HL-60 (cell line): Measurements from ENCODE around the gene SHOX.
"Not testable (repeated sequence)": the region's sequence is repeated elsewhere in the genome, so short reads cannot be mapped to it uniquely, and the experiment has no call there.

Source experiments
- GABPA ChIP-seq: IDR thresholded peaks from 2 replicates; pipeline ENCODE4 v1.6.1; 2012; ENCODE audit warnings: low read depth
- POLR2AphosphoS5 ChIP-seq: IDR thresholded peaks from 2 replicates; pipeline ENCODE4 v1.6.1; 2012; ENCODE audit warnings: low read depth
- REST ChIP-seq: IDR thresholded peaks from 2 replicates; pipeline ENCODE4 v1.6.1; 2012; ENCODE audit warnings: low read depth; ENCODE audit not compliant: insufficient replicate concordance
- SPI1 ChIP-seq: IDR thresholded peaks from 2 replicates; pipeline ENCODE4 v1.6.1; 2012; ENCODE audit warnings: low read depth, mild to moderate bottlenecking, borderline replicate concordance
- TF ChIP-seq, protein P1 (sequence below): IDR thresholded peaks from one replicate; pipeline ENCODE4 v1.5.1; 2011; ENCODE audit warnings: low read length, control low read depth, inconsistent platforms; ENCODE audit not compliant: insufficient read depth

GRCh38 chrX:604616-605015 lies 26.0 kb upstream of the SHOX start:
- TF ChIP-seq, protein P1, sequence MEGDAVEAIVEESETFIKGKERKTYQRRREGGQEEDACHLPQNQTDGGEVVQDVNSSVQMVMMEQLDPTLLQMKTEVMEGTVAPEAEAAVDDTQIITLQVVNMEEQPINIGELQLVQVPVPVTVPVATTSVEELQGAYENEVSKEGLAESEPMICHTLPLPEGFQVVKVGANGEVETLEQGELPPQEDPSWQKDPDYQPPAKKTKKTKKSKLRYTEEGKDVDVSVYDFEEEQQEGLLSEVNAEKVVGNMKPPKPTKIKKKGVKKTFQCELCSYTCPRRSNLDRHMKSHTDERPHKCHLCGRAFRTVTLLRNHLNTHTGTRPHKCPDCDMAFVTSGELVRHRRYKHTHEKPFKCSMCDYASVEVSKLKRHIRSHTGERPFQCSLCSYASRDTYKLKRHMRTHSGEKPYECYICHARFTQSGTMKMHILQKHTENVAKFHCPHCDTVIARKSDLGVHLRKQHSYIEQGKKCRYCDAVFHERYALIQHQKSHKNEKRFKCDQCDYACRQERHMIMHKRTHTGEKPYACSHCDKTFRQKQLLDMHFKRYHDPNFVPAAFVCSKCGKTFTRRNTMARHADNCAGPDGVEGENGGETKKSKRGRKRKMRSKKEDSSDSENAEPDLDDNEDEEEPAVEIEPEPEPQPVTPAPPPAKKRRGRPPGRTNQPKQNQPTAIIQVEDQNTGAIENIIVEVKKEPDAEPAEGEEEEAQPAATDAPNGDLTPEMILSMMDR = not testable (repeated sequence)
- TF ChIP-seq POLR2AphosphoS5, REST, GABPA, SPI1: not testable (repeated sequence)
